HepG2 (cell line): ENCODE data around the gene MYH16.

ENCODE experiments used
- ETV6 ChIP-seq: sonication (generic); formaldehyde crosslinking; conservative IDR thresholded peaks from 2 replicates; pipeline ENCODE4 v1.4.0; 2020; ENCODE audit warnings: missing genetic modification reagents
- MAFG ChIP-seq: sonication (generic); formaldehyde crosslinking; IDR thresholded peaks from 2 replicates; pipeline ENCODE4 v1.5.1; 2020; ENCODE audit warnings: mild to moderate bottlenecking, missing genetic modification reagents

DNA sequence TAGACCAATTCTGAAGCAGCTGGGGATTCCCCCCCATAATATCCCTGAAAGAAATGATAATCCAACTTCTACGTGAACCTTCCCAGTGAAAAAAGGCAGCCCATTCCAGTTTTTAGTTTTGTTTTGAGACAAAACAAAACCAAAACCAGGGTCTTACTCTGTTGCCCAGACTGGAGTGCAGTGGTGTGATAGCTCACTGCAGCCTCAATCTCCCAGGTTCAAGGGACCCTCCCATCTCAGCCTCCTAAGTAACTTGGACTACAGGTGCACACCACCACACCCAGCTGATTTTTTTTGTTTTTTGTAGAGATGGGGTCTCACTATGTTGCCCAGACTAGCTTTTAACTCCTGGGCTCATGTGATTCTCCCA lies 40.5 kb downstream of the MYH16 start:
- TF ChIP-seq MAFG: no peak
- TF ChIP-seq ETV6 (CRISPR knock-in tag): no peak
